Skeletal muscle tissue (tissue), 4 donors: ENCODE data around the gene MAML1. TPM values are rescaled to one million over a fixed set of nuclear protein-coding genes. Genes with fewer than 3 reads are reported as not detected.

ENCODE experiments used
- H3K27ac ChIP-seq: one replicate; pipeline ENCODE4 v1.7.0; 2013; ENCODE audit warnings: mild to moderate bottlenecking, low read depth, low read length, inconsistent platforms
- H3K27me3 ChIP-seq, 3 donors: one replicate each; pipeline ENCODE4 v1.7.0; 2013; ENCODE audit warnings: low read length in 3 of 3; ENCODE audit not compliant: control insufficient read depth in 3 of 3, insufficient read depth in 3 of 3
- H3K36me3 ChIP-seq, 3 donors: one replicate each; pipeline ENCODE4 v1.7.0; 2013; ENCODE audit warnings: low read length in 3 of 3; ENCODE audit not compliant: control insufficient read depth in 3 of 3, insufficient read depth in 3 of 3
- H3K4me1 ChIP-seq, 3 donors: one replicate each; pipeline ENCODE4 v1.7.0; 2013; ENCODE audit warnings: low read length in 3 of 3, mild to moderate bottlenecking in 3 of 3; ENCODE audit not compliant: control insufficient read depth in 3 of 3, insufficient read depth in 3 of 3
- H3K4me3 ChIP-seq, 3 donors: one replicate each; pipeline ENCODE4 v1.7.0; 2013; ENCODE audit warnings: low read length in 3 of 3
- H3K9ac ChIP-seq, 3 donors: one replicate each; pipeline ENCODE4 v1.7.0; 2013; ENCODE audit warnings: low read length in 3 of 3, mild to moderate bottlenecking in 3 of 3, moderate library complexity in 2 of 3, low read depth in 1 of 3
- H3K9me3 ChIP-seq, 3 donors: one replicate each; pipeline ENCODE4 v1.7.0; 2013; ENCODE audit warnings: low read length in 3 of 3; ENCODE audit not compliant: control insufficient read depth in 3 of 3
- total RNA-seq: library from RNA; depleted of rRNA; stranded (reverse); fragments of >200 nt; gene quantifications from one replicate; pipeline ENCODE4 v1.2.3, GENCODE V29; 2014
- donor health status: Osteomylitis.

MAML1 gene
- total RNA-seq, 1 donor from 2014 or later: 7.8 TPM

GRCh38 chr5:179766021-179766725 lies 33.6 kb downstream of the MAML1 start:
- Histone ChIP-seq H3K27ac (peak overlapping the region; percentile 31), H3K4me1 (peaks cover 41 to 45% (median 42%) of the 10 kb centered on the region in 3 donors), H3K9ac (peak overlapping the region in 2 of 3 donors; percentile 16 to 54)

GRCh38 chr5:179766726-179767455 lies 34.3 kb downstream of the MAML1 start:
- H3K27ac ChIP-seq: peak overlapping the region; percentile 31
- H3K9me3 ChIP-seq: no peaks in the 10 kb centered on the region
- H3K27me3 ChIP-seq: no peaks in the 10 kb centered on the region
- H3K4me3 ChIP-seq: no peak overlapping the region
- H3K36me3 ChIP-seq: peaks cover 36 to 48% (median 43%) of the 10 kb centered on the region in 3 donors
- H3K4me1 ChIP-seq: peaks cover 37 to 40% (median 39%) of the 10 kb centered on the region in 3 donors
- peak overlapping the region in 1 of 3 donors; percentile 54 for H3K9ac ChIP-seq

More at GRCh38 chr5:179766021-179766725, 33.6 kb downstream of the MAML1 start:
- Histone ChIP-seq H3K4me3 (no peak overlapping the region), H3K27me3 (no peaks in the 10 kb centered on the region), H3K36me3 (peaks cover 29 to 41% (median 36%) of the 10 kb centered on the region in 3 donors), H3K9me3 (no peaks in the 10 kb centered on the region)

- H3K4me3 ChIP-seq: no peak overlapping the region
- H3K27me3 ChIP-seq: no peaks in the 10 kb centered on the region
- peaks cover 30 to 33% (median 32%) of the 10 kb centered on the region in 3 donors for H3K4me1 ChIP-seq
- no peaks in the 10 kb centered on the region for H3K9me3 ChIP-seq
- no peak overlapping the region for H3K9ac ChIP-seq
- peaks cover 41 to 54% (median 48%) of the 10 kb centered on the region in 3 donors for H3K36me3 ChIP-seq
- H3K27ac ChIP-seq: no peak overlapping the region
Measured at GRCh38 chr5:179767496-179768100, 35.0 kb downstream of the MAML1 start.

DNA sequence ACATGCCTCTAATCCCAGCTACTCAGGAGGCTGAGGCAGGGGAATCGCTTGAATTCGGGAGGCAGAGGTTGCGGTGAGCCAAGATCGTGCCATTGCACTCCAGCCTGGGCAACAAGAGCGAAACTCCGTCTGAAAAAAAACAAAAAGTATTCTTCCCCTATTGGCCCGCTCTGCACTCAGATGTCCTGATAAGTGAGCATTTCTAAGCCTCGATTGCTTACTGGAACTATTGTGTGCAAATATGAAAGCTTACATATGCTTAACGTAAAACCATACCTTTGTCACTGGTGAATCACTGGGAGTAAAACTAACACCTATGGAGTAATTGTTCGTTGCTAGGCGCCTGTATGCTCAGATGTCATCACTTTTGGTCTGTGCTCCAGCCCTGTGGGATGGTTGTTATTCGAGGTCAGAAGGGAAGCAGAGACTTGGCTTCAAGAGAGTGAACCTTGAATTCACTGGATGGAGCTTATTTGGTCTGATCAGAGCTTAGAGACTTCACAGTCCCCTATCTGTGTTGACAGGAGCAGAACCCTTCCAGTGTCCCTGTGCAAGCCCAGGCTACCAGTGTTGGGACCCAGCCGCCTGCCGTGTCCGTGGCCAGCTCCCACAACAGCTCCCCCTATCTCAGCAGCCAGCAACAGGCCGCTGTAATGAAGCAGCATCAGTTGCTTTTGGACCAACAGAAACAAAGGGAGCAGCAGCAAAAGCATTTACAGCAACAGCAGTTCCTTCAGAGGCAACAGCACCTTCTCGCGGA lies 35.9 kb downstream of the MAML1 start:
- H3K9me3 ChIP-seq: no peaks in the 10 kb centered on the region
- no peak overlapping the region for H3K9ac ChIP-seq
- H3K27ac ChIP-seq: no peak overlapping the region
- H3K36me3 ChIP-seq: peaks cover 47 to 60% (median 50%) of the 10 kb centered on the region in 3 donors
- no peak overlapping the region for H3K4me3 ChIP-seq
- no peaks in the 10 kb centered on the region for H3K27me3 ChIP-seq
- H3K4me1 ChIP-seq: peaks cover 23 to 24% (median 24%) of the 10 kb centered on the region in 3 donors

GRCh38 chr5:179769271-179769670 lies 36.6 kb downstream of the MAML1 start:
- H3K4me3 ChIP-seq: no peak overlapping the region
- H3K27ac ChIP-seq: no peak overlapping the region
- peaks cover 55 to 68% (median 58%) of the 10 kb centered on the region in 3 donors for H3K36me3 ChIP-seq
- H3K9me3 ChIP-seq: no peaks in the 10 kb centered on the region
- no peak overlapping the region for H3K9ac ChIP-seq
- H3K4me1 ChIP-seq: peaks cover 16 to 19% (median 17%) of the 10 kb centered on the region in 3 donors
- H3K27me3 ChIP-seq: no peaks in the 10 kb centered on the region

- peaks cover 59 to 72% (median 59%) of the 10 kb centered on the region in 3 donors for H3K36me3 ChIP-seq
- H3K9ac ChIP-seq: no peak overlapping the region
- H3K27ac ChIP-seq: no peak overlapping the region
- H3K4me3 ChIP-seq: no peak overlapping the region
- H3K4me1 ChIP-seq: peaks cover 16 to 19% (median 17%) of the 10 kb centered on the region in 3 donors
- H3K9me3 ChIP-seq: no peaks in the 10 kb centered on the region
- H3K27me3 ChIP-seq: no peaks in the 10 kb centered on the region
Measured at GRCh38 chr5:179769796-179770195, 37.2 kb downstream of the MAML1 start.

- Histone ChIP-seq H3K27ac (no peak overlapping the region), H3K36me3 (peaks cover 60 to 78% (median 61%) of the 10 kb centered on the region in 3 donors), H3K4me1 (peaks cover 1 to 5% (median 2%) of the 10 kb centered on the region in 3 donors), H3K9me3 (no peaks in the 10 kb centered on the region), H3K4me3 (no peak overlapping the region), H3K27me3 (no peaks in the 10 kb centered on the region), H3K9ac (no peak overlapping the region)
Measured at GRCh38 chr5:179771311-179771895, 38.8 kb downstream of the MAML1 start.

GRCh38 chr5:179772351-179772750 lies 39.7 kb downstream of the MAML1 start:
- H3K4me1 ChIP-seq: no peaks in the 10 kb centered on the region
- H3K4me3 ChIP-seq: no peak overlapping the region
- no peak overlapping the region for H3K27ac ChIP-seq
- H3K27me3 ChIP-seq: no peaks in the 10 kb centered on the region
- H3K9me3 ChIP-seq: no peaks in the 10 kb centered on the region
- H3K36me3 ChIP-seq: peaks cover 56 to 71% (median 63%) of the 10 kb centered on the region in 3 donors
- H3K9ac ChIP-seq: no peak overlapping the region

GRCh38 chr5:179773686-179774040 lies 41.0 kb downstream of the MAML1 start:
- H3K4me1 ChIP-seq: no peaks in the 10 kb centered on the region
- H3K27me3 ChIP-seq: no peaks in the 10 kb centered on the region
- no peak overlapping the region for H3K27ac ChIP-seq
- H3K36me3 ChIP-seq: peaks cover 64 to 81% (median 70%) of the 10 kb centered on the region in 3 donors
- H3K9me3 ChIP-seq: no peaks in the 10 kb centered on the region
- no peak overlapping the region for H3K4me3 ChIP-seq
- H3K9ac ChIP-seq: no peak overlapping the region
